Measurements from ENCODE around the gene TARM1. TPM values are rescaled to one million over a fixed set of nuclear protein-coding genes. Genes with fewer than 3 reads are reported as not detected.
"Not testable (repeated sequence)": the region's sequence is repeated elsewhere in the genome, so short reads cannot be mapped to it uniquely, and the experiment has no call there.

The TARM1 gene
- total RNA-seq, 4 donors from 2014 or later = not detected

- no peak overlapping the region for H3K27ac ChIP-seq
- no peaks in the 10 kb centered on the region for H3K36me3 ChIP-seq
- H3K27me3 ChIP-seq = no peaks in the 10 kb centered on the region
- intact Hi-C loops (cut with DNase I; ENCODE audit: low total_unique reads) = no loop called here
- no peak for DNase-seq
- H3K4me3 ChIP-seq = no peak overlapping the region
- no peak for TF ChIP-seq CTCF (IDR thresholded peaks at IDR 0.05)
- TF ChIP-seq POLR2A (IDR thresholded peaks at IDR 0.05) = no peak
- no peaks in the 10 kb centered on the region for H3K4me1 ChIP-seq
- no peaks in the 10 kb centered on the region for H3K9me3 ChIP-seq
Observed at GRCh38 chr19:54045771-54046170, 35.4 kb downstream of the TARM1 start.

GRCh38 chr19:54042989-54043388 lies 38.2 kb downstream of the TARM1 start:
- DNase-seq = no peak
- no peak overlapping the region for H3K4me3 ChIP-seq
- H3K27me3 ChIP-seq = no peaks in the 10 kb centered on the region
- TF ChIP-seq POLR2A (IDR thresholded peaks at IDR 0.05) (no peak), CTCF (IDR thresholded peaks at IDR 0.05) (no peak)
- no peaks in the 10 kb centered on the region for H3K9me3 ChIP-seq
- H3K27ac ChIP-seq = no peak overlapping the region
- no peaks in the 10 kb centered on the region for H3K4me1 ChIP-seq
- intact Hi-C loops (cut with DNase I; ENCODE audit: low total_unique reads) = no loop called here
- no peaks in the 10 kb centered on the region for H3K36me3 ChIP-seq

GRCh38 chr19:54041969-54042606 lies 39.1 kb downstream of the TARM1 start:
- no peak for DNase-seq
- TF ChIP-seq CTCF (IDR thresholded peaks at IDR 0.05) (no peak), POLR2A (IDR thresholded peaks at IDR 0.05) (no peak)

GRCh38 chr19:54040003-54040402 lies 41.2 kb downstream of the TARM1 start:
- no peaks in the 10 kb centered on the region for H3K36me3 ChIP-seq
- H3K27ac ChIP-seq = no peak overlapping the region
- H3K9me3 ChIP-seq = no peaks in the 10 kb centered on the region
- no peak for DNase-seq
- H3K4me3 ChIP-seq = no peak overlapping the region
- TF ChIP-seq POLR2A (IDR thresholded peaks at IDR 0.05) (no peak), CTCF (IDR thresholded peaks at IDR 0.05) (no peak)
- H3K4me1 ChIP-seq = no peaks in the 10 kb centered on the region
- intact Hi-C loops (cut with DNase I; ENCODE audit: low total_unique reads) = no loop called here
- H3K27me3 ChIP-seq = no peaks in the 10 kb centered on the region

More at GRCh38 chr19:54041969-54042606, 39.1 kb downstream of the TARM1 start:
- H3K4me1 ChIP-seq = no peaks in the 10 kb centered on the region
- intact Hi-C loops (cut with DNase I; ENCODE audit: low total_unique reads) = no loop called here
- H3K9me3 ChIP-seq = no peaks in the 10 kb centered on the region
- H3K27ac ChIP-seq = no peak overlapping the region
- no peaks in the 10 kb centered on the region for H3K27me3 ChIP-seq
- no peak overlapping the region for H3K4me3 ChIP-seq
- no peaks in the 10 kb centered on the region for H3K36me3 ChIP-seq

GRCh38 chr19:54036542-54036941 lies 44.6 kb downstream of the TARM1 start:
- H3K9me3 ChIP-seq; DNase-seq; H3K36me3 ChIP-seq; H3K27ac ChIP-seq; H3K27me3 ChIP-seq; H3K4me1 ChIP-seq; intact Hi-C loops (cut with DNase I; ENCODE audit: low total_unique reads); H3K4me3 ChIP-seq: not testable (repeated sequence)

Data from uterus (tissue), 4 donors.